GM11168 (cell line): ENCODE results near the gene SIRPB2.
"Not testable (repeated sequence)": the region's sequence is repeated elsewhere in the genome, so short reads cannot be mapped to it uniquely, and the experiment has no call there.

Source experiments
- in situ Hi-C: fragments of 300-500 bp; cut with MboI; formaldehyde crosslinking; loops from one replicate; pipeline ENCODE4 v1.12.0; 2022; ENCODE audit warnings: low sequenced_read_pairs; ENCODE audit not compliant: unreplicated experiment

Gene SIRPB2

DNA sequence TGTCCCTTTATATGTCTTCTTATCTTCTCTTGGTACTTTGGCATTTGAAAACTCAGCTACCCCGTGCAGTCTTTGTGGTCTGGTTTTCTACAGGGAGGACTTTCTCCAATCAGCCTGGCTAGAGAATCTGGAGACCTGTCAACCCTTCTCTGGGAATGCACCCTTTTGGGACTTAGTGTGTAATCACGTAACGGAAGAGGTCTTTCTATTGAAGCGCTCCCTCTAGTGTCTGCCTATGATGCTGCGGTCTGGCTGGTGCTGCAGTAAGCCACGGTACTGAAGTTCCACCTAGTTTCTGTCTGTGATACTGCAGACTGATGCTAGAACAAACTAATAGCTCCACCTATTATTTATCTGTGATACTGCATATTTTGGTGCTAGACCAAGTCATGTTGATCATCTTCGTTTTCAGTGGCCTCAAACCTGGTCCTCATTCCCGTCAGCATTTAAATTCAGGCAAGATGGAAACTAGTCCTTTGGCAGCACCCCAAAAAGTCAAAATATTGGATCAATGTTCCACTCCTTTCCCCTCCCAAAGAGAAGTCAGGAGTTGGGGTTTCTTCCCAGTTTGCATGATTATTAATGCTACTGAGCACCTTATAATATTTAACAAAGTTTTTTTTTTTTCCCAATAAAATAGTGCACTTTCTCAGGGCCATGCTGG is 12.5 kb upstream of the SIRPB2 start:
- in situ Hi-C loops, result loop anchor here (25.0 kb wide), 1 partner anchor 259 kb away; no protein-coding TSS in a partner anchor

DNA sequence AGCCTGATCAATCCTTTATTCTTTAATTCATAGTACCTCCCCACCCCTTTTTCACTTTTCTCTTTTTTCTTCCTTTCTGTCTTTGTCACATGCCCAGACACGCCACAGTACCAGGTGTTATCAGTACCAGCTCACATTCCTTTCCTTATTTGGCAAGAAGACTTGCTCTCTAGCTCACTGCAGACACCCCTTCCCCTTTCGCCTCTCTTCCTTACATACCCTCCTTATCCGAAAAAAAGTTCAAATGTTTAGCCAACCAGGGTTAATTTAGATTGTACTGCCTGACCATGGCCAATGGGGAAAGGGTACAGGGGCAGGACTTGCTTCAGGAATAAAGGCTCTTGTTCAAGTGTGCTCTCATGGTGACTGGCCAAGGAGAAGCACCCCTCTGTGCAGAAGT is 9.3 kb upstream of the SIRPB2 start:
- in situ Hi-C loops, result loop anchor here (25.0 kb wide), 1 partner anchor 262 kb away; no protein-coding TSS in a partner anchor

DNA sequence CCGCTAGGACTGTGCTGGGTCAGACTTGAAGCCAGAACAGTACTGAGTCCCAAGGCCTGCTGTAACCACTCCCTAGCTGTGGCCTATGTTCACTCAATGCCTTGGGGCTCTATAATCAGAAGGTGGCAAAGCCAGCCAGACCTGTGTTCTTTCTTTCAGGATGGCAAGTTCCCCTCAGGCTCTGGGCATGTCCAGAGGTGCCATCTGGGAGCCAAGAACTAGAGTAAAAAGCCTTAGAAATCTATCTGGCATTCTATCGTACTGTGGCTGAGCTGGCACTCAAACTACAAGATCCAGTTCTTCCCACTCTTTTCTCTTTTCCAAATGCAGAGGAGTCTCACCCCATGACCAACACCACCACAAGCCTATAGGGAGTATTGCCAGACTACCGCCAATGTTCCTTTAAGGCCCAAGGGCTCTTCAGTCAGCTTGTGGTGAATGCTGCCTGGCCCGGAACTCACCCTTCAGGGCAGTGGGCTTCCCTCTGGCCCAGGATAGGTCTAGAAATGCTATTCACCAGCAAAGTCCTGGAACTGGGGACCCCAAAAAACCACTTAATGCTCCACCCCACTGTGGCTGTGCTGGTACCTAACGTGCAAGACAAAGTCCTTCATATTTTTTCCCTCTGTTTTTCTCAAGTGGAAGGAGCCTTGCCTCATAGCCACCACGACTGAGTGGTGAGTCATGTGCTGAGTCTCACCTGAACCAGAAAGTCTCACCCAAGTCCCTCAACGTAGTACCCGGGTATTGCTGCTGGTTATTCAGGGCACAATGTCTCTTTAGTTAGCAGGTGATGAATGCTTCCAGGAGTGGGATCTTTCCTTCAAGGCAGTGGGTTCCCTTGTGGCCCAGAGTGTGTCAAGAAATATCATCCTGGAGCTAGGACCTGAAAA is 8.6 kb upstream of the SIRPB2 start:
- in situ Hi-C loops, result loop anchor here (25.0 kb wide), 1 partner anchor 263 kb away; no protein-coding TSS in a partner anchor

DNA sequence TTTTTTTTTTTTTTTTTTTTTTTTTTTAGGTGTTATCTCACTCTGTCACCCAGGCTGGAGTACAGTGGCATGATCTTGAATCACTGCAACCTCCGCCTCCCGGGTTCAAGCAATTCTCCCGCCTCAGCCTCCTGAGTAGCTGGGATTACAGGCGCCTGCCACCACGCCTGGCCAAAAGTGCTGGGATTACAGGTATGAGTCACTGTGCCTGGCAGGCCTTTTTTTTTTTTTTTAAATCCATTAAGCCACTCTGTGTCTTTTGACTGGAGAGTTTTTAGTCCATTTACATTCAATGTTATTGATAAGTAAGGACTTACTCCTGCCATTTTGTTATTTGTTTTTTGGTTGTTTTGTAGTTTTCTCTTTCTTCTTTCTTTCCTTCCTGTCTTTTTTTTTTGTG is 6.2 kb upstream of the SIRPB2 start:
- in situ Hi-C loops, result not testable (repeated sequence)

DNA sequence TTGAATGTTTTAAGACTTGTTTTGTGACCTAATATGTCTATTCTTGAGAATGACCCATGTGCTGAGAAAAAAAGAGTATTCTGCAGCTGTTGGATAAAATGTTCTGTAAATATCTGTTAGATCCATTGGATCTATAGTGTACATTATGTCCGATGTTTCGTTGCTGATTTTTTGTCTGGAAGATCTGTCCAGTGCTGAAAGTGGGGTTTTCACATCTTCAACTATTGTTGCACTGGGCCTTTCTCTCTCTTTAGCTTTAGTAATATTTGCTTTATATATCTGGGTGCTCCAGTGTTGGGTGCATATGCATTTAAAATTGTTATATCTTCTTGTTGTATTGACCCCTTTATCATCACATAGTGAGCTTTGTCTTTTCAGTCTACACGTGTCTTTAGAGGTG is 5.7 kb upstream of the SIRPB2 start:
- in situ Hi-C loops, result no loop called here

DNA sequence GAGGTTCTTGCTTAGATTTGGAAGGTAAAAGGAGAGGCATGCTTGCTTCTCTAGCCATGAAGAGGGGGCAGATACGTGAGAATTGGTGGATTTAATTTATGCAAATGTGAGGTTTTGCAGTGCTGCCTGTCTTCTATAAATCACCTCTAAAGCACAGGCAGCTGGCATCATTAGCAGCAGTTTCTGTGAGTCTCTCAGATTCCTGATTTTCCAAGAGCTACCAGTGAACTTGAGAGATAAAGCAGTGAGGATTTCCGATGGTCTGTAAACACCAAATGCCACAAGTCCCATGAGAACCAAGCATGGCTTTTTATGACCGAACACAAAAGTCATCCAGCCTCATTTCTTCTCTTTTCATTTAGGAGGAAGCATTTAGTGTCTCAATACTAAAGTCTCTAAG is 3.2 kb upstream of the SIRPB2 start:
- in situ Hi-C loops, result no loop called here

DNA sequence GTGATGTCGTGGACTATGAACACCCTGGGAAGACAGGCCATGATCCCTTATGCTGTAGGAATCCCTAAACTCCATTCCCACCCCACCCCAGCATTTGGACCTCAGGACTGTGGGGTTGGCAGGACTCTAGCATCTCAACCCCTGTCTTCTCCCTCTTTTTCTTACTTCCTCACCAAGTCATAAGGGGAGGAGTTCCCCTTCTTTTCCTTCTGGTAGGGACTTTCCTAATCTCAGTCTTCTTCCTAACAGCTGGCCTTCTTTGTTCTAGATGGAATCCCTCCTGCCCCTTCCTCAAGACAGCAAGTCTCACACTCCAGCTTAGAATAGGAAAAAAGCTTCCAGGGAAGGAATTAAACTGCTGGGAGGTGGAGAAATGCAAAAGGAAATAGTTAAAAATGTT is 2.3 kb upstream of the SIRPB2 start:
- in situ Hi-C loops, result no loop called here

DNA sequence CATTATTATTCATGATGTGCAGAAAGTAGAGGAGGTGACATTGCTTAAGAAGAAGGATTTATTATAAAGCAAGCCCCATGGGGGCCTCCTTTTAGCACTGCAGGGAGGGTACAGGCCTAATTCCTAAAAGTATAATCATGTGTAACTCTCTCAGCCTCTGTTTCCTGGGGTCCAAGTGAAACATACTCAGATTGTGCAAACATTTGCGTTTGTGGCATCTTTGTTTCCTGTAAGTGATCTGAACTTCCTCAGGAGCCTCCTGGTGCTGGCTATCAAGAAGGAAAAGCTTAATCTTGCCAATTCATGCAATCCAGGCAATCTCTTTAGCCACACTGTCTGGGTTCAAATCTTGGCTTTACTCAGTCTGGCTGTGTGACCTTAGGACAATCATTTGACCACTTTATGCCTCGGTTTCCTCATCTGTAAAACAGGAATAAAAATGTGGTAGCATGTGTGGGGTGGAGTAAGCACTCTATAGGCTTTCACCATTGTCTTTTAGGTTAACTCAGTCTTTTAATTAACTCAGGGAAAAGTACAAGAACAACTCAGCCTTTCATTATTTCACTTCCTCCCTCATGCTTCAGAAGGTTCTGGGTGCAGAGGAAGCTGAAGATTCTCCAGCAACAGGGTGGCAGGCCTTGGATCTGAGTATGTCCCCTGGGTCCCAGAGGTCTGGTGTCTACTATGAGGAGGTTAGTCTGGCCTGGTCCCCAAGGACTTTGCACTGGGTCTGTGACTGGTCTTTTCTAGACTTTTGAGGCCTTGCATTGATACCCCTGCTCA is 831 bp upstream of the SIRPB2 start:
- in situ Hi-C loops, result no loop called here

DNA sequence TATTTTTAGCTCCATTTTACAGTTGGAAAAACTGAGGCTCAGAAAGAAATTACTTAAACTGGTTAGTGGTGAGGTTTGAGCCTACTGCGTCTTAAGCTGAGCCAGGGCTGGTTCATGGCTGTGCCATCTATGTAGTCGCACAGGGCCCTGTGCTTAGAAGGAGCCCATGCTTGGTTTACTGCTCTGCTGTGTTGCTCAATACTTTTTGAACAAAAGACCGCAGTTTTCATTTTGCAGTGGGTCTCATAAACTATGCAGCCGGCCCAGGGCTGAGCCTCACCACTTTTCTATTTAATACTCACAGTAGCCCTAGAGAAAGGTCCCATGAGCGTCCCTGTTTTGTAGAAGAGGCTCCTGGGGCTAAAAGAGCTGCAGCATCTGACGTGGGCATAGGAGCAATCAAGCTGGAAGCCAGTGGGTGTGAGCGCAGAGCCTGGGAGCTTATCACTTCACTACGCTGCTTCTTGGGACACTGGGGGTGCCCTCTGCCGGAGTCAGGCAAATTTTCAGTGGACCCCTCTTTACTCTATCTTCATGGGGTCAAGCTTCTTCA is 501 bp downstream of the SIRPB2 start:
- in situ Hi-C loops, result no loop called here

DNA sequence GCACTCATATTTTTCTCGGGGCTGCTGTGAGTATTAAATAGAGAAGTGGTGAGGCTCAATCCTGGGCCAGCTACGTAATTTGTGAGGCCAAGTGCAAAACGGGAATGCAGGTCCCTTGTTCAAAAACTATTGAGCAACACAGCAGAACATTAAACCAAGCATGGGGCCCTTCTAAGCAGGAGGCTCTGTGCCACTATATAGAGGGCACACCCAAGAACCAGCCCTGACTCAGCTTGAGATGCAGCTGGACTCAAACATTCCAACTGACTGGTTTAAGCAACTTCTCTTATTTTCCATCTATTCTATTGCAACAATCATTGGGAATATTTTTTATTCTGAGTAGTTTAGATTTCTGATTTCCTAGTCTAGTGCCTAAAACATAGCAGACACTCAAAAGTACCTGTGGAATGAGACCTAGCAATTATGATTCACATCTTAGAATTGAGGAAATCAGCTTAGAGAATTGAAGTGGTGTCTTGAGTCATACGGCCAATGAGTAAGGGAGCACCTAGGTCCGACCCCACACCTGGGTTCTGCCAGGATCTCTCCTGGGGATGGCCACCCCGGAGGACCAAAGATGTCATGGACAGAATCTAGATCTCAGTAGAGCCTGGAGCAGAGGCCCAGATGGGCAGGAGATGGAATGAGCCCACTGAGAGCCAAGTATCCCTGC is 1.3 kb downstream of the SIRPB2 start:
- in situ Hi-C loops, result no loop called here

DNA sequence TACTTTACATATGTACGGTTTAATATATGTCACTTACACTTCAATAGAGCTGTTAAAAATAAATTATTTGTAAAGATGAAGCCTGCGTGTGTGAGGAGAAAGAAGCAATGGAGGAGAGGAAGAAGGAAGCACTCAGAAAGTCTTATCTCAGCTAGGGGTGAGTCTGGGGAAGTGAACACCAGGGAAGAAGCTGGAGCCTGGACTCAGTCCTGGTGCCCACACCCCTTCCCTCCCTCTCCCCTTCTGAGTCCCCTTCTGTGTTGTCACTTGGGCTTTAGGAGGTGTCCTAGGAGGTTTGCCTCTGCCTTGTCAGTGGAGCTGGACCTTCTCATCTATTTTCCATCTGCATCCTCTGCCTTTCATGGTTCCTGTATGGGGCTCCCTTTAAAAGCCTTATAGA is 1.9 kb downstream of the SIRPB2 start:
- in situ Hi-C loops, result no loop called here

DNA sequence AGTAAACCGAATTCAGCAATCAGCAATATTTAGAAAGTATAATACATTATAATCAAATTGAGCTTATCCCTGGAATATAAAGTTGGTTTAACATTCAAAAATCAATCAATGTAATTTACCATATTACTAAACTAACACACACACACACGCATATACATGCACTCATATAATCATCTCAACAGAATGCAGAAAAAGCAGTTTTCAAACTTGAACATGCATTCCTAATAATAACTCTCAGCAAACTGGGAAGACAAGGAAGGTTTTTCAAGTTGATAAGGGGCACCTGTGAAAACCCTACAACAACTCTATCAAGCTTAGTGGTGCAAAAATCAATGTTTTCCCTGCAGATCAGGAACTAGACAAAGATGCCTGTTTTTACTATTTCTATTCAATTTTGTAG is 4.7 kb downstream of the SIRPB2 start:
- in situ Hi-C loops, result no loop called here

DNA sequence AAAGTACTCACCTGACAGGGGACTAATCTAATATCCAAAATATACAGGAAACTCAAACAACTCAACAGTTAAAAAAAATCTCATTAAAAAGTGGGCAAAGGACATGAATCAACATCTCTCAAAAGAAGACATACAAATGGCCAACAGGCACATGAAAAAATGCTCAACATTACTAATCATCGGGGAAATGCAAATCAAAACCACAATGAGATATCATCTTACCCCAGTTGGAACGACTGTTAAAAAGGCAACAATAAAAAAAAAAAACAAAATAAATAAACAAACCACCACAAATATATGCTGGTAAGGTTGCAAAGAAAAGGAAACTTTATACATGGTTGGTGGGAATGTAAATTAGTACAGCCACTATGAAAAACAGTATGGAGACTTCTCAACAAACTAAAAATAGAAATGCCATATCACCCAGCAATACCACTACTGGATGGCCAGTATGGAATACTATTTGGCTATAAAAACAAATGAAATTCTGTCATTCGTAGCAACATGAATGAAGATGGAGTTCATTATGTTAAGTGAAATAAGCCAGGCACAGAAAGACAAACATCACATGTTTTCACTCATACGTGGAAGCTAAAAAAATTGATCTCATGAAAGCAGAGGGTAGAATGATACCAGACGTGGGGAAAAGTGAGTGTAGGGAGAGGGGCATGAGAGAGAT is 6.6 kb downstream of the SIRPB2 start:
- in situ Hi-C loops, result no loop called here

DNA sequence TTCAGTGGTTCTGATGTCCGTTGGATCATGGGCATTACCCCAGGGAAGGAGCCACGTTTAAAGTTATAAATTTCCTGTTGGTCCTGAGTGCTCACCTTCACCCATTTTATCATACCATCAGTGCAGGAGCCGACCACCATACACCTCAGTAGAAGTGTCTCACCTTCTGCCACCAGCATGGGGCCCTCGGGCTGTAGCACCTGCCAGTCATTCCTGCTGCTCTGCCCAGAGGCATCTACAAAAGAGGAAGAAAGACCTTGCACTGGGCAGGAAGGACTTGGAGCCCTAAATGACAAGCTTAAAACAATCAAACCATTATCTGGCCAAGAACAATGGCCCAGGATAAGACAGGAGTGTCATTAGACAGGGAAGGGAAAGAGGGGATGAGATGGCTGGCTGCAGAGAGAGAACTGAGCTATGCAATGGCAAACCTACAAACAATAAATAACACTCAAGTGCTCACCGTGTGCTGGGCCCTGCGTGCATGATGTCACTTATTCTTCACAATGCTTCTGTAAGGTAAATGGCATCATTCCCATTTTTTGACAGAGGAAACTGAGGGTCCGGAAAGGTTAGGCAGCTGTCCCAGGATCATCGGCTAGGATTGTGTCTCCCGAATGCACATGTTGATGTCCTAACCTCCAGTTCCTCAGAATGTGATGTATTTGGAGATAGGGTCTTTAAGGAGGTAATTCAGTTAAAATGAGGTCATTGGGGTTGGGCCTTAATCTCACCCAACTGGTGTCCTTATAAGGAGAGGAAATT is 11.2 kb downstream of the SIRPB2 start:
- in situ Hi-C loops, result no loop called here

DNA sequence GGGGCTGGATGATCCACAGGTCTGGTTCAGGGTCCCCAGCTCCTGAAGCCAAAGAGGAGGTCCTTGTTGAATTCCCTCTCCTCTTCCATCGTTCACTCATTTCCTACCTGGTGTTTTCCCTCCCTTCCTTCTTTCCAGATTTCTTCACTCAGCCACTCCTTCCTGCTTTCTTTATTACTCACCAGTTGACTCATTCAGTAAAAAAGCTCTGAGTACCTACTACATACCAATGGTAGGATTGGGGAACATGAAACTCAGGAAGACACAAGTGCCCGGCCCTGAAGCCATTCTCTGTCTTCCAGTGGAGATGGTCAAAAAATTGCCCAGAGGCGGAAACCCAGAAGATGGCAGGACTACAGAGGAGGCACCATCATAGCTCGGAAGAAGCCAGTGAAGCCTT is 12.7 kb downstream of the SIRPB2 start:
- in situ Hi-C loops, result no loop called here

DNA sequence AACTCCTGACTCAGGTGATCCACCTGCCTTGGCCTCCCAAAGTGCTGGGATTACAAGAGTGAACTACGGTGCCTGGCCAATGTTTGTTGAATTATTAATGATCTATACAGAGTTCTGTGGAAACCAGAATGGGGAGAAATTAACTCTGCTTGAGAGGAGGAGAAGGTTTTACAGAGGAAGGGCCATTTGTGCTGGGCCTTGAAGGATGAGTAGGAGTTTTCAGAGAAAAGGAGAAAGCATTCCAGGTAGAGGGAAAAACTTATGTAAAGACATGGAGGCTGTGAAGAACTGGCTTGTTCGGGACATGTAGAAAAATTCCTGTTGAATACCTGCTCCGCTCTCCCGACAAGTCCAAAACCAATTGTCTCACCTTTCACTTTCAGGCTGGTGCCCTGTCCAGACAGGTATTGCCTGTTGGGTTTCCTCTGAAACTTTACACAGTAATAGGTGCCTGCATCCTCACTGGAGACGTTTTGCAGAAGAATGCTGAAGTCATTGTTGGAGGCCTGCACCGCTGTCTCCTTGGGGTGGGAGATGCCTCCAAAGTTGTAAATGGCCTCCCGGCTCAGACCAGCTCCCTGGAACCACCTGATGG is 13.2 kb downstream of the SIRPB2 start:
- in situ Hi-C loops, result no loop called here

DNA sequence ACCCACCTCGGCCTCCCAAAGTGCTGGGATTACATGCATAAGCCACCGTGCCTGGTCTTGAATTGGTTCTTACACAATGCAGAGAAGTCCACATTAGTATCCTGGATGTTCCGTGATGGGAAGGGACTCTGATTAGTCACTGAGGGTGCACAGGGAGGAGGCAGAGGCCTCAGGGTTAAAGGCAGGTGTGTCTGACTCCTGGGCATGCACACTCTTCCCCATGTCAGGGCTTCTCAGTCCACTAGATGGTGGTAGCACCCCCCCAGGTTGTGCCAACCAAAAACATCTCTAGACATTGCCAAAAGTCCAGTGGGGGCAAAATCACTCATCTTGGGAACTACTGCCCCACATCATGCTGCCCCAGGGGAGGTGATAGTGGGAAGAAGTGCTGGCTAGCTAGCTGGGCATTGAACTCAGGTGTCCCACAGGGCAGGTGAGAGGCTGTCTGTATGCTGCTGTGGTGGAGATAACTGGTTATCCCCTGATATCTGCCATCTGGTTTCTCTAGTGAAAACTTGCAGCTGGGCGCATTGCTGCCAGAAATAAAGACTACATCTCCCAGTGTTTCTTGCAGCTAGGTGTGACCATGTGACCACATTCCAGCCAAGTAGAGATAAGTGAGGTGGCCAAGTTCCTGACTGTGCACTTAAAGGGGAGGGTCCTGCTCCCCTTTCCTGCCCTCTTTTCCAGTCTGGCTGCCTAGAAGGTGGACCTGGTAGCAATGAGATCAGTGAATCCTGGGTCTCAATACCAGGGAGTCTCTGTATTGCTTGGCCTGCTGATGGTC is 16.2 kb downstream of the SIRPB2 start:
- in situ Hi-C loops, result no loop called here

DNA sequence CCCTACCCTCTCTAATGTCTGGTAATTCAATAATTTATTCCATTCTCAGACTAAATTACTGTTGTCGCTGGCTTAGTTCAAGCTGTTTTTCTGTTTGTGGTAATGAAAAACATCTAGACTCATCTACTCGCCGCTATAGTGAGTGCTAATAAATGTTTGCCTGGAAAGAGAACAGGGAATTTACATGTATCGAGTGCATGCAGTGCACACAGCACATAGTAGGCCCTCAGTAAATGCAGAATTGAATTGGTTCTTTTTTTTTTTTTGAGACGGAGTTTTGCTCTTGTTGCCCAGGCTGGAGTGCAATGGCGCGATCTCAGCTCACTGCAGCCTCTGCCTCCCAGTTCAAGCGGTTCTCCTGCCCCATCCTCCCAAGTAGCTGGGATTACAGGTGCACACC is 16.9 kb downstream of the SIRPB2 start:
- in situ Hi-C loops, result no loop called here
